GM19438 (cell line): ENCODE data around the gene PRCD.

Experiments
- ATAC-seq: cut with Tn5 transposase; IDR thresholded peaks from one replicate; pipeline ENCODE4 v1.9.1; 2021; ENCODE audit warnings: low read depth; ENCODE audit not compliant: unreplicated experiment

Gene PRCD, protein sequence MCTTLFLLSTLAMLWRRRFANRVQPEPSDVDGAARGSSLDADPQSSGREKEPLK

DNA sequence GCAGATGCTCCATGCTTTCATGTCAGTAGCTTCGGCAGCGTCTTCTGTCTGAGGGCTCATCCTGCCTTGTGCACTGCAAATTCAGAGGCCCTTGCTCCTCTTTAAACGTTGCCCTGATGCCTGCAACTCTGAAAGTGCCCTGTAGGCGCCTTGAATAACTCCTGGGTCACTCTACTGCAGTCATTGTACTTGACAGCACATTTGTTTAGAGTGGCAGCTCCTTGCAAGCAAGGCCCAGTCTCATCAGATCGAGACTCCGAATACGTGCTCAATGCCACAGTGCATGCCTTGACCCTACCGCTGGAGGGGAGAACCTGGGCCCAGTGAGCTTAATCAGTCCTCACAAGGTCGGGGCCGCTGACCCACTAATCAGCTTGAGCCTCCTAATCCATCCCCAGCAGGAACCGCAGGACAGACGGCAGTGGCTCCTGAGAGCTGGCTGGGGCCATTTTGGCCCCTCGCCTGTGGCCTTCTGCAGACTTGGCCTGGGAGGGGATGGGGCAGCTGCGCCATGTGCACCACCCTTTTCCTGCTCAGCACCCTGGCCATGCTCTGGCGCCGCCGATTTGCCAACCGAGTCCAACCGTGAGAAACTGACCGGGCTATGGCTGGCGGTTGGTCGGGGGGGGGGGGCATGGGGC is at the start of gene PRCD:
Gene PRCD, plus strand, starts transcription at position 414 of the 641 bp plus-strand sequence. Its CDS starts 98 bp downstream, at position 512.
- ATAC-seq, result no peak

DNA sequence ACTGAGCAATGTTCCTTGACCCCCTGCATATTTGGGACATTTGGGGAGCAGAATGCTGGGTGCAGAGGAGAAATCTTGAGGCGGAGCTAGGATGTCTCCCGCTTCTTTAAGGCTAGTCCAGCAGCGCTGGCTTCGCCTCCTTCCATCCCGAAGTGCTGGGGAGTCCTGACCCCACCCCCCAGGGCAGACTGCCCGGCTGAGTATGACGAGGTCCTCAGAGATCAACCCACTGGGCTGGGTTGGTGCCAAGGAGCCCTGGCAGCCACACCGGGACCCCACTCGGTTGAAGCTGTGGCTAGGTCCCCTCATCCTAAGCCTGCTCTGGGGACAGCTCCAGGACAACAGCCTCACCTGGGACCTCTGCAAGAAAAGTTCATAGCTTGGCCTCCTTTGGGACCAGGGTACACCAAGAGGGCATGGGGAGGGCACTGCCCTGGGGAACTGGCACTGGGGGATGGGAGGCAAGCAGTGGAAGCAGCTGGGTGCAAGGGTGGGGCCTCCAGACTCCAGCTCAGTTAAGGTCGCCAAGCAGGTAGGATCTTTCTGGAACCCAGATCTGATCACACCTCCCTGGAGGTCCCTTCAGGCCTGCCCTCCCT is 49.6 kb upstream of the PRCD start:
- no peak for ATAC-seq

DNA sequence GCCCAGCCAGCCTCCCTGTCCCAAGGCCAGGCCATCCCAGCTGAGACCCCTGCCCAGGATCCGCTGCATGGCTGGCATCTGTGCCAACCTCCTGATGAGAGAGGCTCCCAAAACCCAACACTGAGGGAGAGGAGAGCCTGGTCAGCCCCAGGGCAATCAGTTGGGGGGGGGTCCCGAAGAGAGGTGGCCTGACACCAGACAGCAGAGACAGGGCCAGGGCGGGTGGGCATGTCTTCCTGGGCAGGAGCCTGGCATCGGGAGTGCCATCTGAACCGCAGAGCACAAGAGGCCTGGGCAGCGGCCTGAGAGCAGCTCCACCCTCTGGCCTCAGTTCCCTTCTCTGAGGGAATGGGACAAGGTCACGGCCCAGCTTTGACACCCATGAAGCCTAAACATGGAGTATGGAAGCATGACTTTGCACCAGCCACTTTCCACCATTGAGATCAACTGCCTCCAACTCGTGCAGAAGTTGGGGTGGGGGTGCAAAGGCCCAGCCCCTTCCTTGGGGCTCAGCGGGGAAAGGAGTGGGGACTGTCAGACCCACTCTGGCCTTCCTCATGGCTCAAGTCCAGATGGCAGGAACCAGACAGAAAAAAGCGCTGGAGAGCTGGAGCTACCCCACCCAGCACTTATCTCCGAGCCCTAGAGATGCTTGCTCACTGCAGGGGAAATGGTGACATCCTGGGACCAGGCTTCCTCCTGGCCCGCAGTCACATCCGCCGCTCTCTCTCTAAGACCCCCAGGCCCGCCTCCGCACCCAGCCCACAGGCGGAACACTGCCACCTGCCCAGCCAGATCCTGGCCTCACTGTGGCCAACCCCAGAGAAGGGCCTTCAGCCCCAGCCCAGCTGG is 48.3 kb upstream of the PRCD start:
- peak; percentile 2 for ATAC-seq

DNA sequence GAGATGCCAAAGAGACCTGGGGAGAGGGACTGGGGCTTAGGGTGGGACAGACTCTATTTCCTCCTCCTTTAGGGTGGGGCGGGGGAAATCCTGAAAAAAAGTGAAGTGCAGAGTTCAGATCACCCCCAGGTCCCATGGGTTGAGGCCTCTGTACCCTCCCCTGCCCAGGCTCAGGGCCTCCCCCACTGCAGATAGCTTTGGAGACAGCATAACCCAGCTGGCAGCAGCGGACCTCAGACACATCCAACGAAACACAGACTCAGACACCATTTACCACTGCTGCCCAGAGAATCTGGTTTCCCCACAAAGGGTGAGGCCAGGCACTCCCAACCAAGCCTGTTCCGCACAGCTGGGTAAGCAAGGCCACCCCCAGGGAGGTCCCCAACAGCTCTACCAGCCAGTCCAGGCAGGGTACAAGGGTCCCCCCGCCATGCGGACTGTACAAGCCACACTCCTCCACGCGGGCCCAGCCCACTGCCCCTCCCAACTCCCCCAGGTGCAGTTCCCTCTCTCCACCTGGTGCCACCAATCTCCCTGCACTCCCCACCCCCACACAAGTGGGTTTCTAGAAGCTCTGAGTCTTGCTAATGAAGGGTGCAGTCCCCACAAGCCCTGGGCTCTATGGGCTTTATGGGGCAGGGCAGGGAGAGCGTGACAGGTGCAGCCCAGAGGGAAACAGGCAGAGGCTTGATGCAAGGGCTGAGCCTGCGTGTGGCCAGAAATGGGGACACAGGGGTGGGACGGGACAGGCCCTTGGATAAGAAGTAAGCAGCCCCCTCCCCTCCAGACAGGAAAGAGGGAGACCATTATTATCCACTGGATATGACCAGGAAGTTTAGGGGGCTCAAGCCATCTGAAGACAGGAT is 47.5 kb upstream of the PRCD start:
- peak; percentile 47 for ATAC-seq

DNA sequence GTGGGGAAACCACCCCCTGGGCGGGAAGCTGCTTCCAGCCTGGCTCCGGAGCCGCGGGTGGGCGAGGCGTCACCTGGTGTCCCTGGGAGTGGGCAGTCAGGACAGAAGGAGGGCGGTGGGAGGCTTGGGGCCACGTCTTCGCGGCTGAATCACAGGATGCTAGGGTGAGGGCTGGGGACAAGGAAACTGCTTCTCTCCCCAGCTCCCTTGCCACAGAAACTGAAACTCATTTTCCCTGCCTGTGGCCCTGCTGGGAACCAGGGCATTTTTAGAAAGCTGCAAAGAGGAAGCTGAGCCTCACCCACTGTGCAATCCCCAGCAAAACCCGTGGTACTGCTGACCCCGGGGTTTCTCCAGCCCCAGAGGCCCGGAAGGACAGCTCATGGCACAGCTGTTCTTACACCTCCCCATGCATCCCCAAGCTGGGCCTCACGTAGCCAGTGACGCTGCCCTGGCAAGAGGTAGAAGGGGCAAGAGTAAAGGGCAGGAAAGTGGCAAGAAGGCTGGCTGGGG is 46.8 kb upstream of the PRCD start:
- peak; percentile 39 for ATAC-seq

DNA sequence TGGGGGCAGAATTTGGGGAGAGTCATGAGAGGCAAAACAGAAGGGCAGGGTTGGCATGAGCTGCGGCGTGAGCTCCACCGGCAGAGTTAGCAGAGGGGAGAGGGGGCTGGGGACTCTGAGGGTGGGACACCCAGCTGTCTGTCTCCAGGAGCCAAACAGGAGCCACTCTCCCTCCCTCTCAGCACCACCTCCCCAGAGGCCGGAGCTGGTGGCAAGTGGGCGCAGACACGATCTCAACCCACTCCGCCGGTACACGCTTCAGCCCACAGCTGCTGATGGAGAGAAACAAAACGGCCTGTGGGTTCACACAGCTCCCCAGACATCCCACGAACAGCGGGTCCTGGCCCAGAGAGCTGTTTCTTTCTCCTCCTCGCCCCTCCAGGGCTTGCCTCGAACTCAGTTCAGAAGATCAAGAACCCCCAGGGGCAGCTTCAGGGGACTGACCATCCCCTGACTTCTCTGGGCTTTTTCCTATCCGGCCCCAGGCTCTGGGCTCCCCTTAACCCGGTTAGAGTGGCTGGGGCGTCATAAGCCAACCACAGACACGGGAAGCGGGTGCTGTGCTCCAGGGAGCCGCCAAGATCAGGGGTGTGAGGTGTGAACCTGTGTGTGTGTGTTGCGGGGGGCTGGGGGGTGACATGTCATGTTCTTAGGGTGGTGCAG is 46.2 kb upstream of the PRCD start:
- no peak for ATAC-seq

DNA sequence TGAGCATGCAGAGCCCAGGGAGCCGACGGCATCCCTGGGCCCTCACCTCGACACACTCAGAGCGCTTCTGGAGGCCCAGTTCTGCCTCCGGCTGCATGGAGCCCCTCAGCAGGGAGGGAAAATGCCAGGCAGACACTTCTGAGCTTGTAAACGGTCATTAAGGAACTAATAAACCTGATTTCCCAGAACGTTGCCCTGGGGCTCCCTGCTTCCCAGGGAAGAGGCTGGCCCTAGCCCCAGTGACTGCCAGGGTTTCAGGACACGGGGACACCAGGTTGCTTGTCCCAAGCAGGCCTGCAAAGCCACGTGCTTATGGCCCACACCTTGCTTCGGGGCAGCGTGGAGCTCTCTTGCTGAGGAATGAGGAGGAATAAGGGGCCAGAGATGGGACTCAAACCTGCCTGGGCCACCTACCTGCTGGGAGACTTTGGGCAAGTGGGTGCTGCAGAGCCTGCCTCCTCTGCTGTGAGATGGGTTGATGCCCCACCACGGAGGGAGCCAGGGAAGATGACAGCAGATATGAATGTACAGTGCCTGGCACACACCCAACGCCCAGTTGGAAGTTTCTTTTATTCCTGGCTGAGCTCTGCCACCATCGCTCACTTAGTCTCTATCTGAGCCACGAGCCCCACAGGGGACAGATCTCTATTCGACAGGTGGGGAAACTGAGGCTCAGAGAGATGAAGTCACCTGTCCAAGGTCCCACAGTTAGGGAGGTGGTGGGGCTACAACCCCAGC is 44.0 kb upstream of the PRCD start:
- no peak for ATAC-seq

DNA sequence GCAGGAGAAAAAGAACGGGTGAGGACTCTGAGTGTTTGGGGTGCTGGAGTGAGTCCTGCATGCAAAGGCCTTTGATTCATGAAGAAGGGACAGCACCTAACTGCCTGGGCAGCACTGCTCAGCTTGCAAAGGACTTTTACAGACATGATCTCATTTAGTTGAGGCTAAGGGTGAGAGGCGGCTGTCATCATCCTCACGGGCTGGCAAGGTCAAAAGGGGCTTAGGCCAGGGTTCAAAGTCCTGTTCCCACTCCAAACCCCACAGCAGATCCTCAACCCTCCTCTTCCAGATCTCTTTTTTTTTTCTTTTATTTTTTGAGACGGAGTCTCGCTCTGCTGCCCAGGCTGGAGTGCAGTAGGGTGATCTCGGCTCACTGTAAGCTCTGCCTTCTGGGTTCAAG is 43.4 kb upstream of the PRCD start:
- ATAC-seq, result no peak

DNA sequence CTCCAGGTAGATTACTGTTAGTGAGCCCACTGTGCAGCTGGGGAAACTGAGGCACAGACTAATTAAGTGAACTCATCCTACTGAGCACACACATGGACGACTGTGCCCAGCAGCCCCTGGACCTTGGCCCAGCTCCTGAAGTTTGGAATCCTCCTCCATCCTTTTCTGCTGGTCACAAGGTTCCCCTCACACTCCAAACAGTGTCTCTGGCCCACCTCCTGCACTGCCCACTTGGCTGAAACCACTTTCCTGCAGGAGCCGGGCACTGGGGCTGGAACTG is 42.2 kb upstream of the PRCD start:
- no peak for ATAC-seq

DNA sequence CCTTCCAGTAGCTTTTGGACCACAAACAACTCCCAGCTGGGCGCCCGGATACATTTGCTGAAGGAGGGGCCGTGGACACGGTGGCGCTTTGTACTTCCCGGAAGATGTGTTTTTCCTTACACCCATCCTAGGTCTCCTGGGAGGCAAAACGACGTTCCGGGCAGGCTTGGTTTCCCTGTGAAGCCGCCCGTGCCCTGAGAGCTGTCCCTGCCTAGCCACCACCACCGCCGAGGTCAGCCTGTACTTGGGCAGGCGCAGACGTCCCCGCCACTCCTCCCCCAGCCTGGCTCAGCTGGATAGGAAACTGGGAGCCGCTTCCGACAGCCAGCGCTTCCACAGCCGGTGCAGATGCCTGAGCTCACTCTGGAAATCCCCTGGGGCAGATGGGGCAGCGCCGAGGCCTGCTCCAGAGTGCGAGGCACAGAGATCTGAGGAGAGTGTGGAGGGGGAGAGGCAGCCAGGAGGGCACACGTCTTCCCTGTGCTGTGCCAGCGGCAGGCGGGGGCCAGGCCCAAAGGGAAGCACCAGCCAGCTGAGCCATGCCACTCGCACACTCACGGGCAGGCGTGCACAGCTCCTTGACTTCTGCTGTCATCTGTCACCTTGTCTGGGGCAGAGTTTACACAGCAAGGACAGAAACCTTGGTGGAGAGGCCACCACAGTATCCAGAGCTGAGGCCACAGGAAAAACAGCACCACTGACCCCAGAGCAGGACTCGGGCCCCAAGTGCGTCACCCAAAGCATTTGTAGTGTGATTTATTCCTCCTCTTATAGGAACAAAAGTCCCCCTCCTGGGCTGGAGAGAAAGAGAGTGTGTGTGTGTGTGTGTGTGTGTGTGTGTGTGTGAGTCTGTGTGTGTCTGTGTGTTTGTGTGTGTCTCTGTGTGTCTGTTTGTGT is 41.6 kb upstream of the PRCD start:
- no peak for ATAC-seq

DNA sequence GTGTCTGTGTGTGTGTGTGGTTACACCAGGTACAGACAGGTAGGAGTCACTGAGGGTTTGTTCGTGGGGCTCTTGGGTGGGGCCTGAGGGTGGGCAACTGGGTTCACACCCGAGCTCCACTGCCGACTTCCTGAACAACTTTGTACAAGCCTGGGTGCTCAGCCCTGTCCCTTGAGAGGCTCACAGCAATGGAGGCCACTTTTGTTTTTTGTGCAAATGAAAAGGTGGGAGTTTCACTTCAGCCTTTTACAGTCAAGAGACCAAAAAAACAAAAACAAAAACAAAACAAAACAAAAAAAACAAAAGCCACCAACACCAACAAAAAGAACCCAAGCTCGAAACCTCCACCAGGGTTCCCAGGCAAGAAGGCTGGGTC is 41.0 kb upstream of the PRCD start:
- ATAC-seq, result no peak

DNA sequence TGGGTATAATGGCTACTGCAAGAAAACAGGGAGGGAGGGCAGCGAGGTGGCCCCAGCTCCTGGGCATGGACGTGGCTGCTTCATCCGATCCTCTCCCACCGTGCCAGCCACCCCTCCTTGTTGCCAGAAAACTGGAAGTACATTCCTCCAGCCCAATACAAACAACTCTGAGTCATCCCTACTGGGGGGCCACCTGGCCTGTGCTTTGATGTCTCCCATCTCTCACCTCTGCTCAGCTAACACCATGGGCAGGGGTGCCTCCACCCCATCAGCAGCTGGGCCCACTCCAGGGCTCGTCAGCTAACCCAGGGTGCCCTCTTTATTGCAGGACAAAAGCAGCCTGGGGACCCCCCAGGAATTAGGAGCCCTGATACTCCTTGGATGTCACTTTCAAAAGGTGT is 40.6 kb upstream of the PRCD start:
- no peak for ATAC-seq

DNA sequence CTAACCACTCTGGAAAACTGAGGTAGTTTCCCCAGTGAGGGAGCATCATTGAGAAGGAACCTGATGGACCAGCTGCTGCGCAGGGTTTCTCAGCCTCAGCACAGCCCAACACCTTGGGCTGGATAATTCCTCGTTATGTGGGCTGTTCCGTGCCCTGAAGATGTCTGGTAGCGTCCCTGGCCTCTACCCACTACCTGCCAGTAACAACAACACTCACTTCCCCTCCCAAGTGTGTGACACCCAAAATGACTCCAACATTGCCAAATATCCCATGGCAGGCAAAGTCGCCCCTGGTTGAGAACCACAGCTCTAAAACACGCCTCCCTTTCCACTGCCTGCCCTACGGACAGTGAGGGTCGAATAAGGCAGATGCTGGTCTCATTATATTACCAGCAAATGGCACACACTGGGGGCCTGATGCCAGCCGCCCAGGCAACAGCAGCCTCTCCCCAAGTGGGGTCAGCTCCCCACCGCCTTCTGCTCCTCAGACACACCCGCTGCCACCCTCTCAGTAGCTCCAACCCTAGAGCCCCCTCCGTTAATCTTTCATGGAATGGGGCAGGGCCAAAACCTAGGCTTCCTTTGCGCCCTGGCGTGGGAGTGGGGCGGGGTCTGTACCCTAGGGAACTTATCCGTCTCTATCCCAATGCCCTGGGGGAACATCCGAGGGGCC is 39.6 kb upstream of the PRCD start:
- ATAC-seq, result no peak

DNA sequence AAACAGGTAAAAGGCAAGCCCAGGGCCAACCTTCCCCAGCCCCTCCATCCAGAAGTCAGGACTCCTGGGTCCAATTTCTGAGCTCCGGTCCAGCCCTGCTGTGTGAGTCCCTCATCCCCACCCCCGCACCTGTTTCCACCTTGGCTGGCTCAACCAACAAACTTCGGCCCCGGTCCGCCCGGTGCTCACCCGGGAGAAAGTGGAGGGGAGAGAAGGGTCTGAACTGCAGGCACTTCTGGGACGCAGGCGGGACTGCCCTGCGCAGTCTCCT is 39.2 kb upstream of the PRCD start:
- no peak for ATAC-seq

DNA sequence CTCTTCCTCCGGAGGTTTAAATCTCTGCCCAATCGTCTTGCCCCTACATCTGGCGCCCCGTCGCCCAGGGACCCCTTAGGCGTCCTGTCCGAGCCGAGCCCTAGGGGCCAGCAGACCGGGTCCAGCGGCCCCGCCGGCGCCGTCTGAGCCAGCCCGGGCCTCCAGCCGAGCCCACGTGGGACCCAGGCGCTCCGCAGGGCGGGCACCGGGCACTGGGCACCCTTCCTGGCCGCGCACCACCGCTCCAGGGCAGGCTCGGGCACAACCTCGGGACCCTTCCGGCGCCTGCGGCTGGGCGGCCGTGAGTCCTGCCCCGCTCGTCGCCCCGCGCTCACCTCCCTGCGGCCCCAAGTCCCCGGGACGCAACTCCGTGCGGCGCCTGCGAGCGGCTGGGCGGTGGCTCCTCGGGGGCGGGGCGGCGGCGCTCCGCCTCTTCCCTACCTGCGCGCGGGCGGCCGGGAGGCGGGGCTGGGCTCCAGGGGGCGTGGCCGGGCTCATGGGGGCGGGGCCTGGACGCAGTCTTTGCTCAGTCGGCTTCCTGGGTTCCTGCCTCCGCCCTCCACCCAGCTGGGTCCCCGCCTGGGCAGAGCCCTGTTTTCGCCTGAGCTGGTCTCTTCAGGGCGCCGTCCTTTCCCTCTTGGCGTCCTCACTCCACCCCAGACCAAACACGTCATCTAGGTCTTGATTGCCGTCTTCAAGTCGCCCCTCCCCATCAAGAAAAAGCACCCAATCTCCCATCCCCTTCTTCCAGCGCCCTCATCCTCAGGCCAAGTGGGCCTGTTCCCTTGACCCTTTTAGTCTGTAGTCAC is 38.6 kb upstream of the PRCD start, which contains the start of gene RHBDF2:
Gene RHBDF2, minus strand, starts transcription at position 406 of the 809 bp plus-strand sequence. CDS start 19,899 bp downstream, outside the sequence.
- ATAC-seq, result peak; percentile 74

DNA sequence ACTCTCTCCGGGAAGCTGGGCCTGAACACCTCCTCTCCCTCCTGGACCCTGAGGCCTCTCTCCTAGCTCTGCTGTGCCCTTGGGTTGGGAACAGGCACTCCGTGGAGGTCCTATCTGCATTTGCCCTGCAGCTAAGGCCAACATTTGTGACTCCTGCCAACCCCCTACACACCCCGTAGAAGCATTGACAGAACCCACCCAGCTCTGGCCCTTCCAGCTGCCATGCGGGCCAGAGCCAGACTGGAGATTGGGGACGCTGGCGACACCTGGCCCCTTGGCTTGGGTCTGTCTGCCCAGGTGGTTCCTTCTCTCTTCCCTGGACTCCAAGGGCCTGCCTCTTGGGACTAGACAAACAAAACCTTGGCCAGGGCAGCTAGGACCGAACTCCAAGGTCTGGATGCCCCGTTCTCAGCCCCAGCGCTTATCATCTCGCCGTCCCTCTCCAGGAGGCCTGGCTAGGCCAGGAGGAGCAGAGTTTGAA is 38.0 kb upstream of the PRCD start:
- no peak for ATAC-seq
